Cardiac fibroblast (primary cell): ENCODE data around the gene DCXR.

Experiments
- DNase-seq, 2 donors: peaks; one replicate each; pipeline versions ENCODE4 v3.0.0 to v3.0.0-alpha.2; 2010; ENCODE audit warnings: low read depth in 2 of 2
- H3K4me3 ChIP-seq, 2 donors: replicated peaks in 1 of 2; 1 replicate in 1 of 2; 2 replicates in 1 of 2; pipeline ENCODE4 v1.5.1; 2011; ENCODE audit warnings: low read depth in 2 of 2, low read length in 2 of 2, mild to moderate bottlenecking in 2 of 2, moderate library complexity in 1 of 2
- CTCF ChIP-seq: IDR thresholded peaks from one replicate; pipeline ENCODE4 v1.5.1; 2011; ENCODE audit warnings: low read depth, mild to moderate bottlenecking, low read length, inconsistent platforms

The DCXR gene

GRCh38 chr17:82047379-82047778, 9.9 kb upstream of the DCXR start:
- TF ChIP-seq CTCF, result no peak
- DNase-seq, result no peak
- no peak overlapping the region for H3K4me3 ChIP-seq

GRCh38 chr17:82046903-82047302, 9.4 kb upstream of the DCXR start:
- no peak for TF ChIP-seq CTCF
- no peak overlapping the region for H3K4me3 ChIP-seq
- DNase-seq, result no peak

GRCh38 chr17:82045936-82046484, 8.5 kb upstream of the DCXR start:
- TF ChIP-seq CTCF, result no peak
- H3K4me3 ChIP-seq, result no peak overlapping the region
- no peak for DNase-seq

- no peak for TF ChIP-seq CTCF
- DNase-seq, result no peak
- no peak overlapping the region for H3K4me3 ChIP-seq
Measured at GRCh38 chr17:82043507-82043906, 6.0 kb upstream of the DCXR start.

GRCh38 chr17:82042649-82043048, 5.2 kb upstream of the DCXR start:
- no peak overlapping the region for H3K4me3 ChIP-seq
- no peak for DNase-seq
- no peak for TF ChIP-seq CTCF

- DNase-seq, result peak in 1 of 2 donors; percentile 34
- H3K4me3 ChIP-seq, result no peak overlapping the region
- TF ChIP-seq CTCF, result no peak
Measured at GRCh38 chr17:82041144-82041814, 3.8 kb upstream of the DCXR start.
